ENCODE results near the gene LSM3. TPM values are rescaled to one million over a fixed set of nuclear protein-coding genes. Genes with fewer than 3 reads are reported as not detected.

The LSM3 gene
- total RNA-seq, 1 experiment from 2014 or later = 17.4 TPM

DNA sequence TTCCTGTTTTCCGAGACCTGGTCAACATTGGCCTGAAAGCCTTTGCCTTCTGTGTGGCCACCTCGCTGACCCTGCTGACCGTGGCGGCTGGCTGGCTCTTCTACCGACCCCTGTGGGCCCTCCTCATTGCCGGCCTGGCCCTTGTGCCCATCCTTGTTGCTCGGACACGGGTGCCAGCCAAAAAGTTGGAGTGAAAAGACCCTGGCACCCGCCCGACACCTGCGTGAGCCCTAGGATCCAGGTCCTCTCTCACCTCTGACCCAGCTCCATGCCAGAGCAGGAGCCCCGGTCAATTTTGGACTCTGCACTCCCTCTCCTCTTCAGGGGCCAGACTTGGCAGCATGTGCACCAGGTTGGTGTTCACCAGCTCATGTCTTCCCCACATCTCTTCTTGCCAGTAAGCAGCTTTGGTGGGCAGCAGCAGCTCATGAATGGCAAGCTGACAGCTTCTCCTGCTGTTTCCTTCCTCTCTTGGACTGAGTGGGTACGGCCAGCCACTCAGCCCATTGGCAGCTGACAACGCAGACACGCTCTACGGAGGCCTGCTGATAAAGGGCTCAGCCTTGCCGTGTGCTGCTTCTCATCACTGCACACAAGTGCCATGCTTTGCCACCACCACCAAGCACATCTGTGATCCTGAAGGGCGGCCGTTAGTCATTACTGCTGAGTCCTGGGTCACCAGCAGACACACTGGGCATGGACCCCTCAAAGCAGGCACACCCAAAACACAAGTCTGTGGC is 36.8 kb upstream of the LSM3 start:
- RAD21 ChIA-PET (ENCODE audit: low non-redundant PET in 1 of 2, low total read pairs in 2 of 2, uncharacterized antibody in 2 of 2, unreplicated experiment in 2 of 2) = no interaction called here
- DNase-seq (ENCODE audit: low read depth, low spot score) = no peak
- no peak overlapping the region for H3K27ac ChIP-seq (ENCODE audit: low read depth, low read length)
- H3K9ac ChIP-seq (ENCODE audit: low read length) = no peak overlapping the region
- no TSS peak for BruUV-seq (replicated peaks)
- H3K4me3 ChIP-seq (replicated peaks in 1 of 2; ENCODE audit: low read depth in 1 of 2, low read length in 2 of 2) = no peak overlapping the region
- H3K9me2 ChIP-seq (ENCODE audit: insufficient read depth) = no peaks in the 10 kb centered on the region
- H3K27me3 ChIP-seq (ENCODE audit: insufficient read depth, low read length) = no peaks in the 10 kb centered on the region
- peaks cover 0 to 8% of the 10 kb centered on the region in 2 experiments; a peak in 1 of 4 replicates for H3K36me3 ChIP-seq (ENCODE audit: control insufficient read depth in 1 of 2, insufficient read depth in 2 of 2, low read length in 2 of 2)
- peaks cover 6% of the 10 kb centered on the region; the same call in 1 of the 2 replicates for H4K20me1 ChIP-seq (ENCODE audit: insufficient read depth)
- no peak overlapping the region for H3K4me2 ChIP-seq (ENCODE audit: low read length)
- H2AFZ ChIP-seq (ENCODE audit: low read depth, low read length, poor library complexity, severe bottlenecking) = no peak overlapping the region
- intact Hi-C loops (cut with micrococcal nuclease) = no loop called here
- CTCF ChIA-PET = no interaction called here
- H3K79me2 ChIP-seq (ENCODE audit: insufficient read depth, low read length) = no peaks in the 10 kb centered on the region
- peaks cover 25 to 36% of the 10 kb centered on the region in 2 experiments for H3K4me1 ChIP-seq (ENCODE audit: control insufficient read depth in 1 of 2, insufficient read depth in 2 of 2, low read length in 2 of 2)
- POLR2A ChIA-PET = no interaction called here
- ATAC-seq = no peak
- TF ChIP-seq EGR1 (IDR thresholded peaks at IDR 0.05; ENCODE audit: low read depth) = no peak
- no peak for TF ChIP-seq TCF7L2 (IDR thresholded peaks at IDR 0.05; ENCODE audit: borderline replicate concordance, extremely low read depth, insufficient read depth, insufficient read length)
- no peak for TF ChIP-seq CBX3 (IDR thresholded peaks at IDR 0.05; ENCODE audit: low read depth)
- no peak for TF ChIP-seq SP1 (IDR thresholded peaks at IDR 0.05; ENCODE audit: low read depth)
- no peak for TF ChIP-seq FOSL1 (IDR thresholded peaks at IDR 0.05; ENCODE audit: low read depth)
- no peak for TF ChIP-seq CEBPB (IDR thresholded peaks at IDR 0.05; ENCODE audit: low read depth)
- no peak for TF ChIP-seq POLR2AphosphoS5 (IDR thresholded peaks at IDR 0.05; ENCODE audit: low read depth, low read length)
- TF ChIP-seq ZBTB33 (IDR thresholded peaks at IDR 0.05; ENCODE audit: extremely low read depth, insufficient replicate concordance, low read length) = no peak
- TF ChIP-seq, protein P1, sequence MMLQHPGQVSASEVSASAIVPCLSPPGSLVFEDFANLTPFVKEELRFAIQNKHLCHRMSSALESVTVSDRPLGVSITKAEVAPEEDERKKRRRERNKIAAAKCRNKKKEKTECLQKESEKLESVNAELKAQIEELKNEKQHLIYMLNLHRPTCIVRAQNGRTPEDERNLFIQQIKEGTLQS (IDR thresholded peaks at IDR 0.05) = no peak
- no peak for TF ChIP-seq ZNF274 (IDR thresholded peaks at IDR 0.05; ENCODE audit: low read depth, low read length)
- no peak for TF ChIP-seq CTCF (IDR thresholded peaks at IDR 0.05 in 2 of 3, conservative IDR thresholded peaks at IDR 0.05 in 1 of 3; ENCODE audit: borderline replicate concordance in 1 of 3, insufficient read depth in 1 of 3, low read depth in 2 of 3, low read length in 2 of 3)
- no peak for TF ChIP-seq ZFX (IDR thresholded peaks at IDR 0.05)
- no peak for TF ChIP-seq SIN3A (IDR thresholded peaks at IDR 0.05; ENCODE audit: low read depth)
- no peak for TF ChIP-seq ELF1 (IDR thresholded peaks at IDR 0.05; ENCODE audit: borderline replicate concordance, low read depth)
- H3K9me3 ChIP-seq (ENCODE audit: control insufficient read depth in 1 of 2, insufficient read depth in 1 of 2, low read depth in 1 of 2, low read length in 2 of 2) = no peaks in the 10 kb centered on the region

All from HCT116 (cell line).